Urinary bladder (tissue), 4 donors: ENCODE measurements around the gene TMEM182. TPM values are rescaled to one million over a fixed set of nuclear protein-coding genes. Genes with fewer than 3 reads are reported as not detected.

Experiments
- DNase-seq: peaks from one replicate; pipeline ENCODE4 v3.0.0-alpha.2; 2015; ENCODE audit errors: extremely low spot score
- H3K27ac ChIP-seq: one replicate; pipeline ENCODE4 v1.5.1; 2013; ENCODE audit warnings: low read depth, mild to moderate bottlenecking, moderate library complexity
- H3K36me3 ChIP-seq: one replicate; pipeline ENCODE4 v1.6.1; 2013; ENCODE audit warnings: mild to moderate bottlenecking, moderate library complexity; ENCODE audit not compliant: insufficient read depth
- H3K4me1 ChIP-seq: one replicate; pipeline ENCODE4 v1.6.1; 2013; ENCODE audit warnings: mild to moderate bottlenecking, moderate library complexity; ENCODE audit not compliant: insufficient read depth
- H3K4me3 ChIP-seq: one replicate; pipeline ENCODE4 v1.5.1; 2013; ENCODE audit warnings: low read depth, low read length
- WGBS: extraction: QIAGEN DNeasy Blood & Tissue Kit; methylation state at CpG from one replicate; pipeline ENCODE4 v1.1.7; 2013; 5-methylcytosine and 5-hydroxymethylcytosine counted together
- polyA plus RNA-seq: library from polyadenylated mRNA; stranded (reverse); fragments of 200-250 nt; gene quantifications from one replicate; pipeline ENCODE4 v1.2.3, GENCODE V29; 2013
- total RNA-seq: library from RNA; depleted of rRNA; stranded (reverse); fragments of >200 nt; gene quantifications from one replicate; pipeline ENCODE4 v1.2.3, GENCODE V29; 2014
- donor health status: healthy with polysubstance abuse.
- donor health status: healthy.

TMEM182 gene
- total and polyA plus RNA-seq, 2 donors: 2.0 to 28.0 TPM

DNA sequence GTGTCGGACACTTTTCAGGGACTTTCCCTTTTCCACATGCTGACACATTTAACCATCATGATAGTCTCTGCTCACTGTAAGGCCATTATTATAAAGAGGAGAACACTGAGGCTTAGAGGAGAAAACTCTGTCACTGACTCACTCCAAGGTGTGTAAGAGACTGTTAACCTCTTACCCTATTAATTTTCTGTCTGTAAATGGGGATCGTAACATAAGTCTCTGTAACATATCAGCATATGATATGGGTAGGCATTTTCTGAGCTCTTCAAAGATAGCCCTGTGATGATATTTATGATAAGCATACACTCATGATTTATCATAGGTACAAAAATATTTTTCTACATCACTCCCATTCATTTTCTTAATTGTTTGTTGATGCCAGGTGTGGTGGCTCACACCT is 36.4 kb downstream of the TMEM182 start:
- WGBS: over 99% methylated on average over 2 of the region's 2 CpGs
- no peaks in the 10 kb centered on the region for H3K4me1 ChIP-seq
- H3K4me3 ChIP-seq: no peak overlapping the region
- no peak overlapping the region for H3K27ac ChIP-seq
- H3K36me3 ChIP-seq: no peaks in the 10 kb centered on the region
- no peak for DNase-seq

- WGBS: 52% methylated on average over 5 of the region's 5 CpGs
- H3K4me1 ChIP-seq: no peaks in the 10 kb centered on the region
- DNase-seq: no peak
- no peak overlapping the region for H3K27ac ChIP-seq
- no peak overlapping the region for H3K4me3 ChIP-seq
- no peaks in the 10 kb centered on the region for H3K36me3 ChIP-seq
These were observed 39.4 kb downstream of the TMEM182 start for GRCh38 chr2:102801098-102801718.

DNA sequence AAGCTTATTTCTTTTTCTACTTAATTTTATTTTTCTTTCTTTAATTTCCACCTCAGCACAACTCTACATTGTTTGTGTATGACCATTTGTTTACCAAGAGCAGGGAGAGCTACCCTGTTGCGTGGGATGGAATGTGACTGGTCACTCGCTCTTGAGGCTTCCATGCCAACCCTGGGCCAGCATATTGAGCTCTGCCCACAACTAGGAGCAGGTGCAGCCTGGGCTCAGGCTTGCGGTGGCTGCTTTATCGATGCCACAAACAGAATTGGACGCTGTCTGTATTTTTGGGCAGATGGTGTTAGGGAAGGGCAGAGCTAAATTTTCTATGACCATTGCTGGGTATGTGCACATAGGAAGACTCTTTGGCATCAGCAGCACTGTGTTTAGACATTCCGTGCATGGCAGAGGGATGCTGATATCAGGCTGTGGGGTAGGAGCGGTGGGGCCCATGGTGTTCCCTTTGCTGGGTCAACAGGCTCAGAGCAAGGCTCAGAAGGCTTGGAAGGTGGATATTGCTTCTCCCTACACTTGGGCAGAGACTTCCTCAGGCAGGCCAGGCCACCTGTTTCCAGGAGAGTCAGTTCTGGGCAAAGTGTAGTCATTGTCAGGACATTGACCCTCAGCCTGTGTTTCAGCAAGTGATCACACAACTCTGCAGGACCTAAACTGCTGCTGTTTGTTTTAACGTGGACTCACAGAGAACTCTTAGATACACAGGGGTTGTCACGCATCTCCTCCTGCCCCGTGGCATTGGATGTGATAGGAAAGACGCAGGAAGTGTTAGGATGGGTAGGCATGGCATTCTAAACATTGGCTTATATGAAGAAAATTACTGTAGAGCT is 40.2 kb downstream of the TMEM182 start:
- WGBS: 96% methylated on average over 11 of the region's 11 CpGs
- Histone ChIP-seq H3K27ac (no peak overlapping the region), H3K36me3 (no peaks in the 10 kb centered on the region), H3K4me1 (no peaks in the 10 kb centered on the region), H3K4me3 (no peak overlapping the region)
- DNase-seq: no peak

GRCh38 chr2:102803041-102803896 is 41.4 kb downstream of the TMEM182 start:
- H3K27ac ChIP-seq: no peak overlapping the region
- WGBS: 76% methylated on average over 13 of the region's 13 CpGs

DNA sequence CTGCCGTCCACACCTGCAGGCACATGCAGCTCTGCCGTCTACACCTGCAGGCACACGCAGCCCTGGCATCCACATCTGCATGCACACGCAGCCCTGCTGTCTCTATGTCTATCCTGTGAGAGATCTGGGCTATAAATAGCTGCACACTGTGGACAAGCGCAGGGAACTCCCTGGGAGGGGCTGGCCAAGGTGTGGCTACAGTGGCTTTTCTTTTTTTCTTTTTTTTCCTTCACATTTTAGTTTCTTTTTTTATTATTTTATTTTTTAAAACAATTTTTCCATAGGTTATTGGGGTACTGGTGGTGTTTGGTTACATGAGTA is 42.0 kb downstream of the TMEM182 start:
- H3K27ac ChIP-seq: no peak overlapping the region
- H3K4me3 ChIP-seq: no peak overlapping the region
- DNase-seq: no peak
- WGBS: 80% methylated on average over 5 of the region's 5 CpGs
- H3K36me3 ChIP-seq: no peaks in the 10 kb centered on the region
- H3K4me1 ChIP-seq: no peaks in the 10 kb centered on the region

More at GRCh38 chr2:102803041-102803896, 41.4 kb downstream of the TMEM182 start:
- H3K4me3 ChIP-seq: no peak overlapping the region
- no peak for DNase-seq
- H3K4me1 ChIP-seq: no peaks in the 10 kb centered on the region
- H3K36me3 ChIP-seq: no peaks in the 10 kb centered on the region

DNA sequence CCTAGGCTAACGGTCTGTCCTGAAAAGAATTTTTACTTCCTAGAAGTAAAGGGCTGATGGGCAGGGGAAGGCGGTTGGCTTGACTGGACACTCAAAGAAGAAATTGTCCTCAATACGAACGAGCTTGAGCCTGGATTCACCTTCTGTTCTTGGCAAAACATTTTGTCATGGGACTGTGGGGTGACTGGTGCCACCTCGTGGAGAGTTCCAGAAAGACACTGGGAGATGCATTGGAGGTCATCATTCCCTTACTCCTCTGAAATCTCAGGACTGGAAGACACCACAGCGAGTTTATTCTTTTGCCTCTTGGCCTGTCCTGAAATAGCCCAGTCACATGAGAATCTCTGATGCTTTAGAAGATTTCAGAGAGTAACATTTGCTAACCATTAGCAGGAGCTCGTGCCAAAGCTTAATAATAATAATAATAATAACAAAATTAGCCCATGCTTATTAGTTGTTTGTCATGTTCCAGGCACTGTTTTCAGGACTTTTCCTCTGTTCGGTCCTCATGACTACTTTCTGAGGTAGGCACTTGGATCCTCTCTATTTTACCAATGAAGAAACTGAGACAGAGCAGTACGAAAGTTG is 44.5 kb downstream of the TMEM182 start:
- 36% methylated on average over 9 of the region's 9 CpGs for WGBS
- Histone ChIP-seq H3K4me3 (no peak overlapping the region), H3K27ac (no peak overlapping the region), H3K36me3 (no peaks in the 10 kb centered on the region), H3K4me1 (no peaks in the 10 kb centered on the region)
- no peak for DNase-seq

GRCh38 chr2:102809291-102810189 is 47.7 kb downstream of the TMEM182 start:
- 66% methylated on average over 9 of the region's 9 CpGs for WGBS
- Histone ChIP-seq H3K27ac (no peak overlapping the region), H3K4me1 (no peaks in the 10 kb centered on the region), H3K36me3 (no peaks in the 10 kb centered on the region), H3K4me3 (no peak overlapping the region)
- no peak for DNase-seq

DNA sequence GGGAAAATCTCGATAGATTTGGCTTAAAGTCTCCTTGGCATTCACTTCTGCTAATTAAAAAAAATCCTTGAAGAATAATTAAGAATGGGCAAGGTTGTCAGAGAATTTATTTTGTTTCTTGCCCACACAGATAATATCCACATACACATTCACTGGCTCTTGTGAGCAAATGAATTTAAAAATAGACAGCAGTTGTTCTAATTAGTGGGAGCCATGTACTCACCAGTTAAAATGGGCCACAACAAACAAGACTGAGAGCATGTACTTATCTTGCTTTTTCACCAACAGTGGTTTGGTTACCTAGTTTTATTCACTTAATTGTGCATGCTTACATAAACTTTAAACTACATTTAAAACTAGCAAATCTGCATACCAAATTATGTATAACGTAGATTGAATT is 53.5 kb downstream of the TMEM182 start:
- H3K4me3 ChIP-seq: no peak overlapping the region
- no peaks in the 10 kb centered on the region for H3K4me1 ChIP-seq
- no peak overlapping the region for H3K27ac ChIP-seq
- no peak for DNase-seq
- WGBS: 84% methylated on average over 2 of the region's 2 CpGs
- no peaks in the 10 kb centered on the region for H3K36me3 ChIP-seq

DNA sequence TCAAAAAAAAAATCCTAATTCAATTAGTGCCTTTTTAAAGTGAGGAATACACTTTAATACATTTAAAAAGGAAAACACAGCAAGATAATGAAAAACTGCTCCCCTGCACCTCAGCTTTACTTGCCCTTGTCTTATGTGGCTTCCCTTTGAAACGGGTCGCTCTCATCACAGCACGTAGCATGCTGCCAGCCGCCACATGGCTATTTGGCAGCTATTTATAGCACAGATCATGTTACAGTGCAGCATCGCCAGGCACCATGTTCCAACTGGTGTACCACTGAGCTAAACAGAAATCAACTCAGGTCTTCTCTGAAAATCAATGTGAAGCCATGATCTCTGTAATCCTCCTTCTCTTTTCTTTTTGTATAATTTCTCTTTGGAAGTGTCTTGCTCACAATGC is 65.1 kb downstream of the TMEM182 start:
- WGBS: 10% methylated on average over 5 of the region's 5 CpGs
- no peak overlapping the region for H3K27ac ChIP-seq
- H3K4me3 ChIP-seq: no peak overlapping the region
- H3K36me3 ChIP-seq: no peaks in the 10 kb centered on the region
- no peaks in the 10 kb centered on the region for H3K4me1 ChIP-seq
- no peak for DNase-seq

GRCh38 chr2:102832789-102833188 is 71.0 kb downstream of the TMEM182 start:
- no peak overlapping the region for H3K27ac ChIP-seq
- WGBS: 42% methylated on average over 2 of the region's 2 CpGs
- no peaks in the 10 kb centered on the region for H3K4me1 ChIP-seq
- DNase-seq: no peak
- H3K36me3 ChIP-seq: no peaks in the 10 kb centered on the region
- H3K4me3 ChIP-seq: no peak overlapping the region

- 89% methylated on average over 6 of the region's 6 CpGs for WGBS
- H3K4me3 ChIP-seq: no peak overlapping the region
- no peak for DNase-seq
- no peak overlapping the region for H3K27ac ChIP-seq
- H3K36me3 ChIP-seq: no peaks in the 10 kb centered on the region
- H3K4me1 ChIP-seq: no peaks in the 10 kb centered on the region
These were observed 72.9 kb downstream of the TMEM182 start for GRCh38 chr2:102834523-102835273.

- no peak overlapping the region for H3K27ac ChIP-seq
- WGBS: 64% methylated on average over 8 of the region's 8 CpGs
These were observed 75.9 kb downstream of the TMEM182 start for GRCh38 chr2:102837626-102838198.

More at GRCh38 chr2:102837626-102838198, 75.9 kb downstream of the TMEM182 start:
- no peaks in the 10 kb centered on the region for H3K36me3 ChIP-seq
- DNase-seq: no peak
- H3K4me1 ChIP-seq: no peaks in the 10 kb centered on the region
- no peak overlapping the region for H3K4me3 ChIP-seq
